H9 (cell line): ENCODE results near the gene PARD3. TPM values are rescaled to one million over a fixed set of nuclear protein-coding genes. Genes with fewer than 3 reads are reported as not detected.

Source experiments
- DNase-seq: peaks from one replicate; pipeline ENCODE4 v3.0.0-alpha.2; 2017
- H2AFZ ChIP-seq: one replicate; pipeline ENCODE4 v1.6.1; 2013; ENCODE audit warnings: mild to moderate bottlenecking, low read length, control low read depth, moderate library complexity
- H2AK5ac ChIP-seq: 2 replicates; pipeline ENCODE4 v1.6.1; 2013; ENCODE audit warnings: low read length, control low read depth, mixed read lengths; ENCODE audit not compliant: insufficient read length
- H2BK120ac ChIP-seq: one replicate; pipeline ENCODE4 v1.6.1; 2013; ENCODE audit warnings: low read depth, mild to moderate bottlenecking, low read length, control low read depth, inconsistent platforms; ENCODE audit not compliant: poor library complexity, severe bottlenecking
- H2BK12ac ChIP-seq: 2 replicates; pipeline ENCODE4 v1.6.1; 2013; ENCODE audit warnings: low read length, control low read depth, mixed read lengths, low read depth; ENCODE audit not compliant: insufficient read length
- H2BK15ac ChIP-seq: 2 replicates; pipeline ENCODE4 v1.6.1; 2013; ENCODE audit warnings: low read depth, low read length, control low read depth
- H2BK20ac ChIP-seq: one replicate; pipeline ENCODE4 v1.6.1; 2013; ENCODE audit warnings: low read depth, mild to moderate bottlenecking, low read length, control low read depth, inconsistent platforms; ENCODE audit not compliant: poor library complexity, severe bottlenecking
- H2BK5ac ChIP-seq: 2 replicates; pipeline ENCODE4 v1.6.1; 2013; ENCODE audit warnings: low read length, control low read depth, mixed read lengths; ENCODE audit not compliant: insufficient read length
- H3K14ac ChIP-seq: 2 replicates; pipeline ENCODE4 v1.6.1; 2013; ENCODE audit warnings: low read length, control low read depth; ENCODE audit not compliant: insufficient read depth
- H3K18ac ChIP-seq: 2 replicates; pipeline ENCODE4 v1.6.1; 2013; ENCODE audit warnings: low read depth, mild to moderate bottlenecking, mixed read lengths, low read length, control low read depth; ENCODE audit not compliant: insufficient read length
- H3K23ac ChIP-seq: 2 replicates; pipeline ENCODE4 v1.6.1; 2013; ENCODE audit warnings: low read length, control low read depth, mixed read lengths, low read depth; ENCODE audit not compliant: insufficient read length
- H3K23me2 ChIP-seq: 2 replicates; pipeline ENCODE4 v1.6.1; 2013; ENCODE audit warnings: low read depth, mild to moderate bottlenecking, mixed read lengths, low read length, control low read depth; ENCODE audit not compliant: insufficient read length, poor library complexity, severe bottlenecking
- H3K27ac ChIP-seq: 2 replicates; pipeline ENCODE4 v1.5.1; 2013; ENCODE audit warnings: low read length, control low read depth, mixed read lengths, low read depth; ENCODE audit not compliant: insufficient read length
- H3K27me3 ChIP-seq: 2 replicates; pipeline ENCODE4 v1.6.1; 2013; ENCODE audit warnings: low read length, control low read depth, inconsistent platforms; ENCODE audit not compliant: insufficient read depth
- H3K4ac ChIP-seq: 2 replicates; pipeline ENCODE4 v1.6.1; 2013; ENCODE audit warnings: low read depth, mild to moderate bottlenecking, control low read depth, inconsistent platforms, low read length, moderate library complexity
- H3K4me1 ChIP-seq: 2 replicates; pipeline ENCODE4 v1.6.1; 2013; ENCODE audit warnings: low read length, control low read depth, inconsistent platforms; ENCODE audit not compliant: insufficient read depth
- H3K4me2 ChIP-seq: 2 replicates; pipeline ENCODE4 v1.6.1; 2013; ENCODE audit warnings: low read length, control low read depth, mixed read lengths; ENCODE audit not compliant: insufficient read length, insufficient read depth
- H3K56ac ChIP-seq: 2 replicates; pipeline ENCODE4 v1.6.1; 2013; ENCODE audit warnings: low read depth, mild to moderate bottlenecking, mixed read lengths, low read length, control low read depth; ENCODE audit not compliant: insufficient read length
- H3K79me1 ChIP-seq: 2 replicates; pipeline ENCODE4 v1.6.1; 2013; ENCODE audit warnings: low read depth, mild to moderate bottlenecking, moderate library complexity, low read length, control low read depth, inconsistent platforms; ENCODE audit not compliant: insufficient read depth, poor library complexity, severe bottlenecking
- H3K79me2 ChIP-seq: 2 replicates; pipeline ENCODE4 v1.6.1; 2013; ENCODE audit warnings: low read length, control low read depth, inconsistent platforms; ENCODE audit not compliant: insufficient read depth
- H3K9ac ChIP-seq: 2 replicates; pipeline ENCODE4 v1.6.1; 2013; ENCODE audit warnings: low read length, control low read depth, mixed read lengths; ENCODE audit not compliant: insufficient read length; ENCODE audit errors: extremely low read depth
- H3K9me3 ChIP-seq: one replicate; pipeline ENCODE4 v1.6.1; 2013; ENCODE audit warnings: low read depth, low read length, inconsistent platforms; ENCODE audit not compliant: control insufficient read depth
- H3T11ph ChIP-seq: one replicate; pipeline ENCODE4 v1.6.1; 2013; ENCODE audit warnings: mild to moderate bottlenecking, low read length, control low read depth, inconsistent platforms
- H4K20me1 ChIP-seq: one replicate; pipeline ENCODE4 v1.6.1; 2013; ENCODE audit not compliant: control insufficient read depth, insufficient read length, insufficient read depth
- H4K5ac ChIP-seq: 2 replicates; pipeline ENCODE4 v1.6.1; 2013; ENCODE audit warnings: low read depth, mild to moderate bottlenecking, mixed read lengths, low read length, control low read depth; ENCODE audit not compliant: insufficient read length
- H4K8ac ChIP-seq: replicated peaks from 2 replicates; pipeline ENCODE4 v1.6.1; 2013; ENCODE audit warnings: low read length, control low read depth, mixed read lengths, low read depth; ENCODE audit not compliant: insufficient read length
- H4K91ac ChIP-seq: 2 replicates; pipeline ENCODE4 v1.6.1; 2013; ENCODE audit warnings: low read depth, mild to moderate bottlenecking, moderate library complexity, mixed read lengths, low read length, control low read depth; ENCODE audit not compliant: insufficient read length
- H3K27ac Mint-ChIP-seq, 3 experiments: 2 replicates in 2 of 3; 3 replicates in 1 of 3; pipeline ENCODE4 v1.8.0; 2020 to 2021; ENCODE audit warnings: mixed read lengths in 3 of 3, mild to moderate bottlenecking in 1 of 3, moderate library complexity in 1 of 3
- H3K27me3 Mint-ChIP-seq: 2 replicates; pipeline ENCODE4 v1.8.0; 2021; ENCODE audit warnings: low read depth, mild to moderate bottlenecking, moderate library complexity, mixed read lengths
- H3K36me3 Mint-ChIP-seq, 3 experiments: 2 replicates in 2 of 3; 3 replicates in 1 of 3; pipeline ENCODE4 v1.8.0; 2020 to 2021; ENCODE audit warnings: low read depth in 3 of 3, mixed read lengths in 3 of 3; ENCODE audit not compliant: insufficient read depth in 1 of 3
- H3K4me1 Mint-ChIP-seq, 2 experiments: 2 replicates each; pipeline ENCODE4 v1.8.0; 2020; ENCODE audit warnings: mixed read lengths in 2 of 2
- H3K4me3 Mint-ChIP-seq, 2 experiments: 2 replicates in 1 of 2; 3 replicates in 1 of 2; pipeline ENCODE4 v1.8.0; 2020 to 2021; ENCODE audit warnings: mild to moderate bottlenecking in 2 of 2, mixed read lengths in 2 of 2, moderate library complexity in 1 of 2
- H3K9me3 Mint-ChIP-seq, 2 experiments: 2 replicates in 1 of 2; 3 replicates in 1 of 2; pipeline ENCODE4 v1.8.0; 2020; ENCODE audit warnings: mild to moderate bottlenecking in 2 of 2, mixed read lengths in 2 of 2, moderate library complexity in 1 of 2
- WGBS: extraction: QIAGEN DNeasy Blood & Tissue Kit; methylation state at CpG from one replicate; pipeline ENCODE4 v1.1.7; 2013; ENCODE audit warnings: missing lambda C conversion rate, low lambda C conversion rate, mixed read lengths; ENCODE audit not compliant: insufficient read length; ENCODE audit errors: extremely low coverage; 5-methylcytosine and 5-hydroxymethylcytosine counted together
- total RNA-seq: library from RNA; stranded (reverse); gene quantifications from 2 replicates; pipeline ENCODE4 v1.2.1, GENCODE V29; 2021
- TF ChIP-seq, protein P1 (sequence below): fragments of 200-600 bp; sonication (generic); conservative IDR thresholded peaks from 3 replicates; pipeline ENCODE4 v1.8.0; 2021; ENCODE audit warnings: antibody characterized with exemption, mild to moderate bottlenecking

PARD3 gene
- total RNA-seq, 1 experiment from 2014 or later, result 44.7 TPM

DNA sequence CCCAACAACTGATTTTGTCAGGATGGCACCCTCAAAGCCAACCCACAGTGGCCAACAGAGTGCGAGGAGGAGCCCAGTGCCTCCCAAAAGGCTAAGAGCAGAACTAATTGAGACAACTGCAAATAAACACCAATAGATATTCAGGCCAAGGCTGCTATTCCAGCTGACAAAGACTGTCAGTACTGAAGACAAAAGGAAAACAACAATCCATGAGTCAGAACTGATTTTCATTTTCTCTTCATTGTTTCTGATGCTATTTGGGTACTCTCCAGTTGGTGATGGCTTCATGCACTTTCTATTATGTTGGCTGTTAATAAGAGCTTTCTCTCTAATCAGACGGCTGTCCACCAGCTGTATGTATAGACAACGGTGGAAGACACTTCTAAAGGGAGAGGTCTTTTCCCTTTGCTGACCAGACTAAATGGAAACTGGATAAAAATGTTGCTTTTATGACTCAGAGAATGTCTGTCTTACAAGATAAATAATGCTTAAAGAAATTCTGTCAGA is 515.9 kb downstream of the PARD3 start:
- no peaks in the 10 kb centered on the region for H3K27me3 ChIP-seq
- H3K9ac ChIP-seq, result no peak overlapping the region
- no peaks in the 10 kb centered on the region for H3K79me2 ChIP-seq
- H3K4ac ChIP-seq, result no peak overlapping the region
- DNase-seq, result no peak
- no peak overlapping the region for H3K4me3 Mint-ChIP-seq
- H3K56ac ChIP-seq, result no peak overlapping the region
- H3K4me1 ChIP-seq, result peaks cover 5% of the 10 kb centered on the region; the same call in 1 of the 2 replicates
- H3K9me3 Mint-ChIP-seq, result no peaks in the 10 kb centered on the region
- no peak overlapping the region for H3K18ac ChIP-seq
- H3T11ph ChIP-seq, result no peak overlapping the region
- no peak overlapping the region for H2AK5ac ChIP-seq
- H3K23ac ChIP-seq, result no peak overlapping the region
- H2AFZ ChIP-seq, result no peak overlapping the region
- H3K27ac ChIP-seq, result no peak overlapping the region
- no peaks in the 10 kb centered on the region for H3K9me3 ChIP-seq
- H4K20me1 ChIP-seq, result no peaks in the 10 kb centered on the region
- H3K27me3 Mint-ChIP-seq, result no peaks in the 10 kb centered on the region
- no CpG with 5 or more reads among the region's 3 CpGs for WGBS
- H3K36me3 Mint-ChIP-seq, result no peaks in the 10 kb centered on the region
- H2BK15ac ChIP-seq, result no peak overlapping the region
- no peak overlapping the region for H4K91ac ChIP-seq
- no peak overlapping the region for H4K8ac ChIP-seq
- no peak overlapping the region for H2BK20ac ChIP-seq
- no peak overlapping the region for H3K4me2 ChIP-seq
- no peak overlapping the region for H3K14ac ChIP-seq
- no peak overlapping the region for H4K5ac ChIP-seq
- no peak overlapping the region for H2BK5ac ChIP-seq
- H3K27ac Mint-ChIP-seq, result no peak overlapping the region
- no peaks in the 10 kb centered on the region for H3K79me1 ChIP-seq
- TF ChIP-seq, protein P1, sequence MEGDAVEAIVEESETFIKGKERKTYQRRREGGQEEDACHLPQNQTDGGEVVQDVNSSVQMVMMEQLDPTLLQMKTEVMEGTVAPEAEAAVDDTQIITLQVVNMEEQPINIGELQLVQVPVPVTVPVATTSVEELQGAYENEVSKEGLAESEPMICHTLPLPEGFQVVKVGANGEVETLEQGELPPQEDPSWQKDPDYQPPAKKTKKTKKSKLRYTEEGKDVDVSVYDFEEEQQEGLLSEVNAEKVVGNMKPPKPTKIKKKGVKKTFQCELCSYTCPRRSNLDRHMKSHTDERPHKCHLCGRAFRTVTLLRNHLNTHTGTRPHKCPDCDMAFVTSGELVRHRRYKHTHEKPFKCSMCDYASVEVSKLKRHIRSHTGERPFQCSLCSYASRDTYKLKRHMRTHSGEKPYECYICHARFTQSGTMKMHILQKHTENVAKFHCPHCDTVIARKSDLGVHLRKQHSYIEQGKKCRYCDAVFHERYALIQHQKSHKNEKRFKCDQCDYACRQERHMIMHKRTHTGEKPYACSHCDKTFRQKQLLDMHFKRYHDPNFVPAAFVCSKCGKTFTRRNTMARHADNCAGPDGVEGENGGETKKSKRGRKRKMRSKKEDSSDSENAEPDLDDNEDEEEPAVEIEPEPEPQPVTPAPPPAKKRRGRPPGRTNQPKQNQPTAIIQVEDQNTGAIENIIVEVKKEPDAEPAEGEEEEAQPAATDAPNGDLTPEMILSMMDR, result no peak
- no peak overlapping the region for H2BK120ac ChIP-seq
- no peaks in the 10 kb centered on the region for H3K23me2 ChIP-seq
- H3K4me1 Mint-ChIP-seq, result peaks cover 12 to 20% of the 10 kb centered on the region in 2 experiments
- H2BK12ac ChIP-seq, result no peak overlapping the region
